HepG2 (cell line): ENCODE results near the gene LGALS9. TPM values are rescaled to one million over a fixed set of nuclear protein-coding genes. Genes with fewer than 3 reads are reported as not detected.
"Not testable (repeated sequence)": the region's sequence is repeated elsewhere in the genome, so short reads cannot be mapped to it uniquely, and the experiment has no call there.

Experiments
- ATAC-seq: fragments of 200-7000 bp; cut with Tn5 transposase; 3 replicates; pipeline ENCODE4 v1.9.1; 2020; ENCODE audit warnings: mild to moderate bottlenecking, moderate library complexity
- BruUV-seq: library from RNA; stranded (reverse); fragments of 400-500 nt; replicated peaks from 2 replicates; lab custom pipeline; 2021; lab: Mats Ljungman, UMichigan
- CTCF ChIA-PET: fragments of 300-600 bp; formaldehyde crosslinking; extraction: SDS; loops from one replicate; lab custom pipeline; 2021; ENCODE audit warnings: low total read pairs, inconsistent platforms, low intra/inter-chr PET ratio; lab: Yijun Ruan, JAX
- POLR2A ChIA-PET: fragments of 350-600 bp; sonication (Branson Sonifier 250); formaldehyde crosslinking; loops from one replicate; lab custom pipeline; 2020; ENCODE audit warnings: antibody characterized with exemption, inconsistent platforms; lab: Yijun Ruan, JAX
- DNase-seq: peaks from one replicate; pipeline ENCODE4 v3.0.0-alpha.2; 2015; ENCODE audit warnings: low spot score
- FAIRE-seq: peaks from 3 replicates; lab custom pipeline; 2011; peaks lifted over from hg19 to GRCh38; lab: Jason Lieb, UNC
- H2AFZ ChIP-seq: one replicate; pipeline ENCODE4 v1.6.1; 2011; ENCODE audit warnings: low read length, inconsistent platforms
- H3K27ac ChIP-seq: fragments of 300-600 bp; 3 replicates; pipeline ENCODE4 v1.8.0; 2011; ENCODE audit warnings: mixed run types, mild to moderate bottlenecking, mixed read lengths, low read length, inconsistent platforms; ENCODE audit not compliant: insufficient read depth; ENCODE audit errors: extremely low read length
- H3K27me3 ChIP-seq, 2 experiments: fragments of 200-600 bp in 1 of 2; 2 replicates in 1 of 2; 3 replicates in 1 of 2; pipeline versions ENCODE4 v1.6.0 to v1.8.0; 2011; ENCODE audit warnings: low read length in 2 of 2, mild to moderate bottlenecking in 2 of 2, moderate library complexity in 2 of 2, inconsistent platforms in 1 of 2; ENCODE audit not compliant: insufficient read depth in 2 of 2, control insufficient read depth in 1 of 2
- H3K36me3 ChIP-seq, 2 experiments: fragments of 200-600 bp in 1 of 2; replicated peaks in 1 of 2; 2 replicates in 1 of 2; 3 replicates in 1 of 2; pipeline versions ENCODE4 v1.5.1 to v1.8.0; 2011; ENCODE audit warnings: low read length in 2 of 2, inconsistent platforms in 1 of 2; ENCODE audit not compliant: insufficient read depth in 2 of 2, control insufficient read depth in 1 of 2
- H3K4me1 ChIP-seq: 2 replicates; pipeline ENCODE4 v1.5.1; 2012; ENCODE audit warnings: low read length, inconsistent platforms; ENCODE audit not compliant: insufficient read depth
- H3K4me2 ChIP-seq: 2 replicates; pipeline ENCODE4 v1.6.0; 2011; ENCODE audit warnings: low read depth, low read length, inconsistent platforms
- H3K4me3 ChIP-seq, 3 experiments: fragments of 200-600 bp in 1 of 3; sonication (generic), shearing (Covaris generic) in 1 of 3; replicated peaks in 1 of 3; 2 replicates each; pipeline ENCODE4 v1.5.1; 2011 to 2016; ENCODE audit warnings: low read length in 3 of 3, inconsistent platforms in 2 of 3, low read depth in 2 of 3, mild to moderate bottlenecking in 2 of 3, control low read depth in 1 of 3, mixed read lengths in 1 of 3; ENCODE audit not compliant: insufficient read depth in 1 of 3
- H3K79me2 ChIP-seq: one replicate; pipeline ENCODE4 v1.6.1; 2011; ENCODE audit warnings: low read length, inconsistent platforms; ENCODE audit not compliant: insufficient read depth
- H3K9ac ChIP-seq: 2 replicates; pipeline ENCODE4 v1.6.0; 2011; ENCODE audit warnings: mild to moderate bottlenecking, low read depth, low read length, inconsistent platforms; ENCODE audit not compliant: insufficient read depth
- H3K9me3 ChIP-seq: 2 replicates; pipeline ENCODE4 v1.5.1; 2012; ENCODE audit warnings: mild to moderate bottlenecking, low read length
- H4K20me1 ChIP-seq: 2 replicates; pipeline ENCODE4 v1.6.0; 2011; ENCODE audit warnings: inconsistent platforms, mild to moderate bottlenecking, low read length, moderate library complexity; ENCODE audit not compliant: insufficient read depth
- FOXK2 ChIP-seq: fragments of 450-650 bp; IDR thresholded peaks from 2 replicates; pipeline ENCODE4 v1.6.1; 2016
- GATAD2A ChIP-seq: IDR thresholded peaks from 2 replicates; pipeline ENCODE4 v1.6.1; 2016
- PHF5A ChIP-seq: IDR thresholded peaks from one replicate; pipeline ENCODE4 v1.6.1; 2018; ENCODE audit warnings: low read depth, missing genetic modification reagents; ENCODE audit not compliant: unreplicated experiment
- POLR2A ChIP-seq, 2 experiments: IDR thresholded peaks; 2 replicates each; pipeline ENCODE4 v1.6.1; 2011; ENCODE audit warnings: low read depth in 2 of 2, low read length in 2 of 2, mild to moderate bottlenecking in 1 of 2, moderate library complexity in 1 of 2; ENCODE audit not compliant: insufficient read depth in 1 of 2
- ZNF251 ChIP-seq: sonication (generic); formaldehyde crosslinking; IDR thresholded peaks from 2 replicates; pipeline ENCODE4 v1.9.0; 2021; ENCODE audit warnings: mild to moderate bottlenecking, missing genetic modification reagents
- WGBS: methylation state at CpG from one replicate; pipeline ENCODE4 v1.1.6; 2017; ENCODE audit warnings: low lambda C conversion rate; 5-methylcytosine and 5-hydroxymethylcytosine counted together
- in situ Hi-C: cut with HindIII; loops from 2 replicates; pipeline ENCODE4 v1.10.0; 2017; ENCODE audit warnings: low pct_unique_long_range_greater_than_20kb; ENCODE audit not compliant: extremely low pct_ligation_motif_present
- intact Hi-C: fragments of 100-400 bp; cut with micrococcal nuclease; formaldehyde crosslinking; loops from one replicate; pipeline ENCODE4 v1.10.0; 2022; ENCODE audit not compliant: unreplicated experiment
- polyA plus RNA-seq, 8 experiments: library from polyadenylated mRNA; depleted of rRNA in 3 of 8; stranded (reverse) in 7 of 8; unstranded in 1 of 8; fragments of >200 nt; fragmentation: Illumina TruSeq in 4 of 8; extraction: Trizol in 4 of 8; gene quantifications; 2 replicates each; pipeline versions ENCODE4 v1.2.1 to v1.2.3, GENCODE V29; 2011 to 2016; ENCODE audit warnings: low read depth in 4 of 8, missing spikeins in 1 of 8, mixed read lengths in 1 of 8; ENCODE audit not compliant: insufficient read depth in 1 of 8
- total RNA-seq, 5 experiments: library from RNA; depleted of rRNA; stranded (reverse); fragments of >200 nt; fragmentation: Illumina TruSeq; extraction: Trizol; gene quantifications; 2 replicates each; pipeline ENCODE4 v1.2.3, GENCODE V29; 2016; ENCODE audit warnings: low read depth in 1 of 5

LGALS9 gene
- total and polyA plus RNA-seq, 2 of the 13 experiments (the other 11 are each of a cell fraction or from before 2014, with no cell fraction given) = 0.40 to 1.4 TPM

GRCh38 chr17:27671591-27671910, 40.6 kb downstream of the LGALS9 start:
- ChIA-PET CTCF (no interaction called here), POLR2A (no interaction called here)
- H2AFZ ChIP-seq = no peak overlapping the region
- FAIRE-seq = no peak
- no peak overlapping the region for H3K9ac ChIP-seq
- peaks cover 2 to 5% of the 10 kb centered on the region in 2 experiments; a peak in 2 of 5 replicates for H3K27me3 ChIP-seq
- ATAC-seq = no peak
- H3K36me3 ChIP-seq = no peaks in the 10 kb centered on the region
- no peak for TF ChIP-seq GATAD2A
- TF ChIP-seq ZNF251 (CRISPR knock-in tag) = no peak
- no peak for TF ChIP-seq FOXK2
- TF ChIP-seq PHF5A (CRISPR knock-in tag) = no peak
- TF ChIP-seq POLR2A (IDR thresholded peaks at IDR 0.05; ENCODE audit: insufficient read depth in 1 of 2, low read depth in 2 of 2, low read length in 2 of 2) = no peak
- no peak for DNase-seq
- BruUV-seq = no TSS peak
- in situ Hi-C loops (no loop called here), intact Hi-C loops (no loop called here)
- no peaks in the 10 kb centered on the region for H3K9me3 ChIP-seq
- H3K27ac ChIP-seq = no peak overlapping the region
- H3K79me2 ChIP-seq = no peaks in the 10 kb centered on the region
- no peaks in the 10 kb centered on the region for H4K20me1 ChIP-seq
- no peak overlapping the region for H3K4me3 ChIP-seq
- H3K4me2 ChIP-seq = no peak overlapping the region
- 6% methylated on average over 2 of the region's 2 CpGs for WGBS
- no peaks in the 10 kb centered on the region for H3K4me1 ChIP-seq

GRCh38 chr17:27671977-27672480, 41.0 kb downstream of the LGALS9 start:
- H3K9ac ChIP-seq, H3K79me2 ChIP-seq, H3K36me3 ChIP-seq, H3K4me1 ChIP-seq, DNase-seq, BruUV-seq, H3K4me3 ChIP-seq, intact Hi-C loops, H4K20me1 ChIP-seq, FAIRE-seq, in situ Hi-C loops, H3K27ac ChIP-seq, CTCF ChIA-PET, ATAC-seq, H3K4me2 ChIP-seq, H3K27me3 ChIP-seq, POLR2A ChIA-PET, H3K9me3 ChIP-seq, H2AFZ ChIP-seq: not testable (repeated sequence)
- 0% methylated on average over 2 of the region's 6 CpGs for WGBS
